ENCODE results near the gene PHLDA3.
A peak's percentile ranks its signal among the peaks of the same experiment; 100 is the strongest.

GRCh38 chr1:201480231-201481003, 11.4 kb upstream of the PHLDA3 start:
- TF ChIP-seq POLR2A (IDR thresholded peaks at IDR 0.05), result peak in 1 of 2 donors; percentile 31
- TF ChIP-seq CTCF (IDR thresholded peaks at IDR 0.05), result peak in 3 of 12 donors; percentile 20 to 24 (median 24)
